Panc1 (cell line): ENCODE results near the gene IL17C.

ENCODE experiments used
- CTCF ChIP-seq: fragments of 450-650 bp; IDR thresholded peaks from 2 replicates; pipeline ENCODE4 v1.5.1; 2017; ENCODE audit warnings: mild to moderate bottlenecking
- POLR2AphosphoS5 ChIP-seq: IDR thresholded peaks from 2 replicates; pipeline ENCODE4 v1.6.1; 2012; ENCODE audit warnings: mild to moderate bottlenecking, low read depth, low read length, moderate library complexity
- REST ChIP-seq, 2 experiments: IDR thresholded peaks; 2 replicates each; pipeline ENCODE4 v1.6.1; 2011 to 2012; ENCODE audit warnings: low read depth in 2 of 2, control low read depth in 1 of 2, low read length in 1 of 2, mild to moderate bottlenecking in 1 of 2, moderate library complexity in 1 of 2; ENCODE audit not compliant: insufficient read depth in 1 of 2
- TCF7L2 ChIP-seq: IDR thresholded peaks from 2 replicates; pipeline ENCODE4 v1.6.1; 2011; ENCODE audit warnings: mild to moderate bottlenecking, low read depth, low read length, inconsistent platforms

GRCh38 chr16:88667461-88667860 lies 29.1 kb downstream of the IL17C start:
- no peak for TF ChIP-seq CTCF
- TF ChIP-seq REST (IDR thresholded peaks at IDR 0.05; ENCODE audit: insufficient read depth in 1 of 2, low read depth in 2 of 2, low read length in 1 of 2) = no peak
- TF ChIP-seq POLR2AphosphoS5 = no peak
- no peak for TF ChIP-seq TCF7L2
